Fibroblast of mammary gland (primary cell): ENCODE data around the gene NUMBL.

Source experiments
- DNase-seq: peaks from one replicate; pipeline ENCODE4 v3.0.0-alpha.2; 2010; ENCODE audit warnings: low read depth
- H3K4me3 ChIP-seq: 2 replicates; pipeline ENCODE4 v1.5.1; 2011; ENCODE audit warnings: low read depth, mild to moderate bottlenecking, low read length, moderate library complexity; ENCODE audit not compliant: control insufficient read depth
- TF ChIP-seq, protein P1 (sequence below): conservative IDR thresholded peaks from 2 replicates; pipeline ENCODE4 v1.5.1; 2011; ENCODE audit warnings: low read depth, low read length, inconsistent platforms; ENCODE audit not compliant: control insufficient read depth, insufficient read depth

The NUMBL gene

DNA sequence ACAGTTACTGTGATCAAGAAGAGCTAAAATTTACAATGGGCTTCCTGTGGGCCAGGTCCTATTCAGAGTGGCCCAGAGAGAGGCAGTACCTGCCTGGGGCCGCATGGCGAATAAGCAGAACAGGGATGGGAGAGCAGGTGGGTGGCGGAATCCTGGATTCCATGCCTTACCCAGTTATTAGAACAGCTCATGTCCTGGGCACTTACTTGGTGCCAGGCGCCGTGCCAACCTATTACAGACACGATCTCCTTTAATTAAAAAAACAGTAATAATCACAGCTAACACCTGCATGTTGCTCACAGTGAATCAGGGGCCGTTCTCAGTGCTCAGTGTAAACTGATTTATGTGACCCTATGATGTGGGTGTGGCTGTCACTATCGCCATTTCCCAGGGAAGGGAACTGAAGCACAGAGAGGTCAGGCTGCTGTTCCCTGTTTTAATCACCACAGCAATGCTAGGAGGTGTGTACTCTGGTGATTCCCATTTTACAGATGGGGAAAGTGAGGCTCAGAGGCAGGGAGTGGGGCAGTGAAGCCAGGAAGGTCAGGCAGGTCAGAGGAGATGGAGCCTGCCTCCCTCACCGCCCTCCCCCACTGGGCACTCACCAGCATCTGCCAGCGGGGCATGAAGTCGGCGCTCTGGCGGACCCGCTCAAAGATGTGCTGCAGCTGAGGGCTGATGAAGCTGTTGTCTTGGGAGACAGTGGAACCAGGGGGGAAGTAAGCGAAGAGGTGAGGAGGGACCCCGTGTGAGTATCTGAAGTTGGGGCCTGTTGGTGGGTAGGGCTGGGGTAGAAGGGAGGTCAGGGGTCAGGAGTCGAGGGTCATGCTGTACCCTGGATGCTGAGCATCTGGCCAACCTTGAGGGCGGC lies 14.3 kb upstream of the NUMBL start:
- DNase-seq = no peak
- no peak overlapping the region for H3K4me3 ChIP-seq
- TF ChIP-seq, protein P1, sequence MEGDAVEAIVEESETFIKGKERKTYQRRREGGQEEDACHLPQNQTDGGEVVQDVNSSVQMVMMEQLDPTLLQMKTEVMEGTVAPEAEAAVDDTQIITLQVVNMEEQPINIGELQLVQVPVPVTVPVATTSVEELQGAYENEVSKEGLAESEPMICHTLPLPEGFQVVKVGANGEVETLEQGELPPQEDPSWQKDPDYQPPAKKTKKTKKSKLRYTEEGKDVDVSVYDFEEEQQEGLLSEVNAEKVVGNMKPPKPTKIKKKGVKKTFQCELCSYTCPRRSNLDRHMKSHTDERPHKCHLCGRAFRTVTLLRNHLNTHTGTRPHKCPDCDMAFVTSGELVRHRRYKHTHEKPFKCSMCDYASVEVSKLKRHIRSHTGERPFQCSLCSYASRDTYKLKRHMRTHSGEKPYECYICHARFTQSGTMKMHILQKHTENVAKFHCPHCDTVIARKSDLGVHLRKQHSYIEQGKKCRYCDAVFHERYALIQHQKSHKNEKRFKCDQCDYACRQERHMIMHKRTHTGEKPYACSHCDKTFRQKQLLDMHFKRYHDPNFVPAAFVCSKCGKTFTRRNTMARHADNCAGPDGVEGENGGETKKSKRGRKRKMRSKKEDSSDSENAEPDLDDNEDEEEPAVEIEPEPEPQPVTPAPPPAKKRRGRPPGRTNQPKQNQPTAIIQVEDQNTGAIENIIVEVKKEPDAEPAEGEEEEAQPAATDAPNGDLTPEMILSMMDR = no peak

DNA sequence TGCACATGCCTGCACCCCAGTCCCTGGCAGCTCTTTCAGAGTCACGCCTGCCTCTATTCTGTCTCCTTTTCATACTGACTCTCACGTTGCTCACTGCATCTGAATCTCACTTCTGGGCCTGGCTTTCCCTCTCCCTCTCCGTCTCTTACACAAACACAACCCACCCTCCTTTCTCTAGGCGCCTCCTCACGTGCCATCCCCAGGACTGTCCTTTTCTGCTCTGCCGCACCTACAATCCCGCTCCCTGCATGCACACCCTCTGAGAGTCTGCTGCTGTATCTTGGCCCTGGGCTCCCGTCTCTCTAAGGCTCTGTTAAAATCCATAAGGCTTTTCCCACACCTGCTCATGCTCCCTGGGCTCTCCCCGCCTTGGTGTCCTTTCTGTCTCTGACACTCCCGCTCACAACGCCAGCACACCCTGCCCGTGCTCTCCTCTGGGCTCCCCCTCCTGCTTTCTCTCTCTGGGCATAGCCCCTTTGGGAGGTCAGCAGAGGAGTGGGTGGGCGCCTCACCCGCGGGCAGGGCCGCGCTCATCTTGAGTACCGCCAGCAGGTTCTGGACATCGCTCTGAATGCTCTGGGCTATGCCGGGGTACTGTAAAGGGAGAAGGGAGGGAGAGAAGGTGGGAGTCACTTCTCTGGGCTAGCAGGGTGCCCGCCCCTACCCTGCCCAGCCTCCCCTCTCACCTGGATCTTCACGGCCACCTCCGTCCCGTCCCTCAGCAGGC lies 12.7 kb upstream of the NUMBL start:
- H3K4me3 ChIP-seq = no peak overlapping the region
- TF ChIP-seq, protein P1 = no peak
- DNase-seq = no peak

DNA sequence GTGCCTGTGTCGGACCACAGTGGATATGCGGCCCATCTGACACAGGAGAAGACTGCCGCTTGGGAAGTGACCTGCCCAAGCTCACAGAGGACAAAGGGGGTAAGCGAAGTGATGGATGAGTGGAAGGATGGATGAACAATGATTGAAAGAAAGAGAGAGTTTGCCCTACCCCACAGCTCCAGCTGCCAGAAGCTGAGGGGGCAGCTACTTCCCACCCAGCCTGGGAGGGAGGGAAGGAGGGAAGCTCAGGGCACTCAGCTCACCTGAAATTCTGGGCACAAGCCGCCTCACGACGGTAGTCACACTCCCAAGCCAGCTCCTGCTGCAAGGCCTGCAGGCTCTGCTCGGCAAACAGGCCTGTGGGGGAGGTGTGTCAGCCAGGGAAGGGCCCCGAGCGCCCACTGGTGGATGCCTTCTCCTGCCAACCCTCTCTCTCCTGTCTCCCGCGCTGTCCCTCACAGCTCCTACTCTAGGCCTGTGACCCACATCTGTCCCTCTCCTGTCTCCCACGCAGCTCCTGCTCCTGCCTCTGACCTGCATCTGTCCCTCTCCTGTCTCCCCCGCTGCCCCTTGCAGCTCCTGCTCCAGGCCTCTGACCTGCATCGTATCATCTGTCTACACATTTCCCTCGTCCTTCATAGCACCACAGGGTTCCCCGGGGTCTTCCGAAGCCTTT lies 12.0 kb upstream of the NUMBL start:
- H3K4me3 ChIP-seq = no peak overlapping the region
- no peak for DNase-seq
- TF ChIP-seq, protein P1 = peak; percentile 19

DNA sequence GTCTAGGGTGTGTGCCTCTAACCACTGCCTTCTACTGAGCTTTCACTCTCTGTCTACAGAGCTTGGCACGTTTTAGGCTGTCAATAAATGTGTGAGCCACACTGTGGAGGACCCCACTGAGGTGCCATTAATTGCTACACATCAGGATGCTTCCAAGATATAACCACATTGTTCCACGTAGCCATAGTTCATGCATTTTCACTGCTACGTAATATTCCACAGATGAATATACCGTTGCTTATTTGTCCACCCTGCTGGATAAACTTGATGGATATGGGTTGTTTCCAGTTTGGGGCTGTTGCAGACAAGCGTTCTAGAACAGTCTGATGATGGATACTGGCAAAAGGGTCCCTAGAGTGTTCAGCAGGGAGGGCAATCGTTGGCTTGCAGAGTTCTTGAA lies 11.3 kb upstream of the NUMBL start:
- no peak for DNase-seq
- H3K4me3 ChIP-seq = no peak overlapping the region
- TF ChIP-seq, protein P1 = no peak

DNA sequence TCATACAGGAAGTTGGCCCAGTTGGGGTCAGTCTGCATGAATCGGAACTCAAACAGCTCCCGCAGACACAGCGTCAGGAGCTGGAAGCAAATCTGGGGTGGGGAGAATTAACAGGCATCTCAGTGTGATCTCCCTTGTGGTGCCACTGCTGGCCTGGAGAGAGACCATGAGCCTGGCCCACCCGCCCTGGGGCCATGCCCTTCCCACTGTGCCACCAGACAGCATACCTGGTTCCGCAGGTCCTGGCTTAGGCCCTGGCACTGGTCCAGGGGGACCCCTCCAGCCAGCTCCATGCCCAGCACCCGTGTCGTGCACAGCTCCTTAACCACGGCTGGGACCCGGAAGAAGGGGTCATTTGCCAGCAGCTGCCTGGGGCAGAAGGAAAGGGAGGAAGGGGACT lies 9.6 kb upstream of the NUMBL start:
- TF ChIP-seq, protein P1 = no peak
- H3K4me3 ChIP-seq = no peak overlapping the region
- no peak for DNase-seq

DNA sequence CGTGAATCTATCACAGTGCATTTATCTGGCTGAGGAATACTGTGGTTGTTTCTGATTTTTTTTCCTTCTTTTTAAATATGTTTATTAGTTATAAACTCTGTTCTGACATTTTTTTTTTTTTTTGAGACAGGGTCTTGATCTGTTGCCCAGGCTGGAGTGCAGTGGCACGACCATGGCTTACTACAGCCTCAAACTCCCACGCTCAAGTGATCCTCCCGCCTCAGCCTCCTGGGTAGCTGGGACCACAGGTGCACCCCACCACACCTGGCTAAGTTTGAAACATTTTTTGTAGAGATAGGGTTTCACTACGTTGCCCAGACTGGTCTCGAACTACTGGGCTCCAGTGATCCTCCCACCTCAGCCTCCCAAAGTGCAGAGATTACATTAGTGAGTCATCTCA lies 6.6 kb upstream of the NUMBL start:
- no peak overlapping the region for H3K4me3 ChIP-seq
- TF ChIP-seq, protein P1 = no peak
- no peak for DNase-seq
